Measurements from ENCODE around the gene HNRNPD.
"Not testable (repeated sequence)": the region's sequence is repeated elsewhere in the genome, so short reads cannot be mapped to it uniquely, and the experiment has no call there.

HNRNPD gene

GRCh38 chr4:82331814-82332213 is 42.0 kb downstream of the HNRNPD start (continued):
- no peak for TF ChIP-seq CSRNP3 (CRISPR knock-in tag; IDR thresholded peaks at IDR 0.05)
- TF ChIP-seq ZNF70 (CRISPR knock-in tag; IDR thresholded peaks at IDR 0.05) = no peak
- TF ChIP-seq OSR1 (CRISPR knock-in tag; IDR thresholded peaks at IDR 0.05) = no peak
- no peak for TF ChIP-seq BACH2 (CRISPR knock-in tag; IDR thresholded peaks at IDR 0.05; ENCODE audit: borderline replicate concordance)

- ATAC-seq = no peak
- no peak for TF ChIP-seq GLIS3 (CRISPR knock-in tag; IDR thresholded peaks at IDR 0.05)
- TF ChIP-seq ISL1 (CRISPR knock-in tag; IDR thresholded peaks at IDR 0.05) = no peak
- TF ChIP-seq PATZ1 (CRISPR knock-in tag; IDR thresholded peaks at IDR 0.05; ENCODE audit: borderline replicate concordance) = no peak
- no peak for TF ChIP-seq SNAI2 (CRISPR knock-in tag; IDR thresholded peaks at IDR 0.05)
- no peak for TF ChIP-seq ARNTL (CRISPR knock-in tag; IDR thresholded peaks at IDR 0.05; ENCODE audit: borderline replicate concordance, low read depth)
- no peak for TF ChIP-seq PPARA (CRISPR knock-in tag; IDR thresholded peaks at IDR 0.05; ENCODE audit: borderline replicate concordance)
- no peak for TF ChIP-seq POU6F1 (CRISPR knock-in tag; IDR thresholded peaks at IDR 0.05; ENCODE audit: borderline replicate concordance, low read depth)
- TF ChIP-seq OSR1 (CRISPR knock-in tag; IDR thresholded peaks at IDR 0.05) = no peak
- TF ChIP-seq CREB5 (CRISPR knock-in tag; IDR thresholded peaks at IDR 0.05; ENCODE audit: low read depth) = no peak
- TF ChIP-seq ZC3H10 (CRISPR knock-in tag; IDR thresholded peaks at IDR 0.05) = no peak
- no peak for TF ChIP-seq RARB (CRISPR knock-in tag; IDR thresholded peaks at IDR 0.05)
- no peak for TF ChIP-seq TOX (CRISPR knock-in tag; IDR thresholded peaks at IDR 0.05; ENCODE audit: borderline replicate concordance)
- no peak for TF ChIP-seq ZNF70 (CRISPR knock-in tag; IDR thresholded peaks at IDR 0.05)
- TF ChIP-seq BACH2 (CRISPR knock-in tag; IDR thresholded peaks at IDR 0.05; ENCODE audit: borderline replicate concordance) = no peak
- TF ChIP-seq CSDC2 (CRISPR knock-in tag; IDR thresholded peaks at IDR 0.05) = no peak
Measured at GRCh38 chr4:82320351-82320750, 53.4 kb downstream of the HNRNPD start.

GRCh38 chr4:82303063-82303462 is 70.7 kb downstream of the HNRNPD start:
- ATAC-seq = not testable (repeated sequence)

Measured in SK-N-SH treated with all-trans-retinoic acid at 6 μM for 48 hours (cell line).